HG02981 (cell line): ENCODE measurements around the gene SIX4.
"Not testable (repeated sequence)": the region's sequence is repeated elsewhere in the genome, so short reads cannot be mapped to it uniquely, and the experiment has no call there.

Source experiments
- ATAC-seq: cut with Tn5 transposase; IDR thresholded peaks from one replicate; pipeline ENCODE4 v1.9.1; 2021; ENCODE audit warnings: mild to moderate bottlenecking, moderate library complexity; ENCODE audit not compliant: unreplicated experiment

The SIX4 gene

GRCh38 chr14:60723907-60724618, at the start of gene SIX4:
Gene SIX4 (minus strand): TSS chr14:60724351. CDS start chr14:60724074, 277 bp downstream.
- ATAC-seq = peak; percentile 54

- no peak for ATAC-seq
These were observed 49.4 kb upstream of the SIX4 start for GRCh38 chr14:60773558-60773957.

GRCh38 chr14:60771117-60771516, 47.0 kb upstream of the SIX4 start:
- no peak for ATAC-seq

- ATAC-seq = no peak
These were observed 44.5 kb upstream of the SIX4 start for GRCh38 chr14:60768602-60769001.

GRCh38 chr14:60760644-60761364, 36.7 kb upstream of the SIX4 start:
- no peak for ATAC-seq

- ATAC-seq = no peak
These were observed 36.1 kb upstream of the SIX4 start for GRCh38 chr14:60760209-60760608.

GRCh38 chr14:60758885-60759284, 34.7 kb upstream of the SIX4 start:
- peak; percentile 54 for ATAC-seq

GRCh38 chr14:60757567-60758002, 33.4 kb upstream of the SIX4 start:
- no peak for ATAC-seq

GRCh38 chr14:60756847-60757246, 32.7 kb upstream of the SIX4 start:
- no peak for ATAC-seq

GRCh38 chr14:60753264-60754119, 29.3 kb upstream of the SIX4 start:
- peak; percentile 97 for ATAC-seq

GRCh38 chr14:60744566-60744965, 20.4 kb upstream of the SIX4 start:
- no peak for ATAC-seq

- ATAC-seq = no peak
These were observed 14.8 kb upstream of the SIX4 start for GRCh38 chr14:60738843-60739508.

- ATAC-seq = no peak
These were observed 12.3 kb upstream of the SIX4 start for GRCh38 chr14:60736494-60736893.

- ATAC-seq = no peak
These were observed 11.3 kb upstream of the SIX4 start for GRCh38 chr14:60735416-60735815.

- ATAC-seq = peak; percentile 97
These were observed 10.5 kb upstream of the SIX4 start, which contains the start of gene MNAT1 for GRCh38 chr14:60734465-60735242. Gene MNAT1 (plus strand): TSS chr14:60734761. CDS start chr14:60734863, 102 bp downstream.

- no peak for ATAC-seq
These were observed 8.8 kb upstream of the SIX4 start for GRCh38 chr14:60732840-60733483.

- ATAC-seq = not testable (repeated sequence)
These were observed 7.1 kb upstream of the SIX4 start for GRCh38 chr14:60731291-60731690.

- ATAC-seq = peak; percentile 45
These were observed 840 bp downstream of the SIX4 start for GRCh38 chr14:60723116-60723906.
